HG03135 (cell line): ENCODE measurements around the gene PDIK1L.

Experiments
- ATAC-seq: cut with Tn5 transposase; IDR thresholded peaks from one replicate; pipeline ENCODE4 v1.9.1; 2021; ENCODE audit warnings: mild to moderate bottlenecking, moderate library complexity; ENCODE audit not compliant: unreplicated experiment

The PDIK1L gene

GRCh38 chr1:26121854-26122773 lies 10.5 kb downstream of the PDIK1L start:
- ATAC-seq = no peak

DNA sequence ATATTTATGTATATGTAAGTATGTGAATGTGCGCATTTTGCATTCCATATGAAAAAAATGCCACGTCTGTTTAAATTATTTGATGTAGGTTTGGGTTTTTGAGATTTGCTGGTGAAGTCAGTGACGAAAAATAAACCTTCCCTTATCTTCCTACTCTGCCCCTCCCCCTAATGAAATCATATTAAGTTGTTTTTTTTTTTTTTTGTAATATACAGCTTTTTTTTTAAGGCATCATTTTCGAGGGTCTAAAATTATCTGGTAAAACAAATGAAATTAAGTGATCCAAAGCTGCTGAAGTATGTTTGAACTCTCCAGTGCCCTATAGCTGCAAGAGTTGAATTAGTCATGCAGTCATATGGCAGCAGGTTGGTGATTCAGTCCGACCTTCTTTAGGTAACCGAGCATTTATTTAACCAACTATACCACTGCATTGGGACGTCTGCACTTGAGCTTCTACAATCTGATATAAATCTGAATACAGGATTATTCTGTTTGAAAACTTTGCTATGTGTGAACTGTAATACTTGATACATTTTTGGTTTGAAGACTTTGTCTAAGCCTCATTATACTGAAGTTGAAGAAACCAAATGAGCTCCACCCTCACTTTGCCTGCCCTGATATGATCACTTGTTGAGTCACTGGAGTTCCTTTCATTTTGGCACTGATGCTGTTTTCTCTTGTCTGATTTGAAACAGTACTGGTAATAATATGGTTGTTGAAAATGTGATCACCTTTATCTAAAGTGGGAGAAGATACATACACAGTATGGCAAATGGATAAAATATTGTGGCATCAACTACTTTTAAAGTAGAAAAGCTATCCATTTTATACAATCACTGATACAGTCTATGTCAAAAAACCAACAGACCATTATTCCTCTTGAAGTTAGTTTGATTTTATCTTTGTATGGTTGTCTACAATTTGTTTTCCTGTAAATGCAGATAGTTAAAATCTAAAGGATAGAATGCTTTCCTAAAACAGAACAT lies 11.7 kb downstream of the PDIK1L start:
- no peak for ATAC-seq

- ATAC-seq = no peak
These were observed 13.1 kb downstream of the PDIK1L start for GRCh38 chr1:26124418-26125331.

- no peak for ATAC-seq
These were observed 13.8 kb downstream of the PDIK1L start for GRCh38 chr1:26125382-26125781.

DNA sequence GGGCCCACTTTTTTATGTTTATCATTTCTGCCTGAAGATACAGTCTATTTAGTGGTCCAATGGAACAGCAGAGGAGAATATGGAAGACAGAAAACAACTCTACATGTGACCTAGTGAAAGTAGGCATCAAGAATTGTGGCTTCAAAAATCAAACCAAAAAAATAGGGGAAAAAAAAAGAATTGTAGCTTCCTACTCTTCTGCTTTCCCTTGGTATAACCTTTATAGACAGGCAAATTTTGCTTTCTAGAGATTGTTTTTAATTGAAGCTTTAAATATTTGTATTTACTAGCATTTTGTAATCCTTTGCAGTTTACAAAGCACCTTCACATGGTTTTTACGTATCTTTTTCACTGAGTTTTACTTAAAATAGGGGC lies 14.3 kb downstream of the PDIK1L start:
- no peak for ATAC-seq

DNA sequence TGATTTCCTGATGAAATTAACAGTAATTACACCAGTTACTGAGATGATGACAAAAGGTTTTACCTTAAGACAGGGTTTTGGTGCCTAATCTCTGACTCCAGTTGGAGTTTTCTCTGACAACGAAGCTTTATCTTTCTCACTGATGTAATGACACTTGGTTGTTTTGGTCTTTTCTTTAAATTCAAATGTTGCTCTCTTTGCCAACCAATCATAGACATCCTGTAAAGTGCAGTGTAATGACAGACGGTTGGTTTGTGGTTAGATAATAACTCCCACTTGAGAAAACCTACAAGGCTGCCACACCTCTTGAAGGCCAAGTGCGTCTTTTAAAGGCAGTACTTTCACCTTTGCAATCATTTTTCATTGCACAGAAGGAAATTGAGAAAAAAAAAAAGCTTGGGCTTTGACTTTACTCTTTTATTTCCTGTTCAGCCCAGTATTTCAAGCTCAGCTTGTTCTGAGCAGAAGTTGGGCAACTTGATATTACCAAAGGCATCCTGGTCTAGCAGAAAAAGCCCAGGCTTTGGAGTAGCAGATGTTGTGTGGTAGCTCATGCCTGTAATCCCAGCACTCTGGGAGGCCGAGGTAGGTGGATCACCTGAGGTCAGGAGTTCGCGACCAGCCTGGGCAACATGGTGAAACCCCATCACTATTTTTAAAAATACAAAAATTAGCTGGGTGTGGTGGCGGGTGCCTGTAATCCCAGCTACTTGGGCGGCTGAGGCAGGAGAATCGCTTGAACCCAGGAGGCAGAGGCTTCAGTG lies 14.9 kb downstream of the PDIK1L start:
- ATAC-seq = peak; percentile 90

DNA sequence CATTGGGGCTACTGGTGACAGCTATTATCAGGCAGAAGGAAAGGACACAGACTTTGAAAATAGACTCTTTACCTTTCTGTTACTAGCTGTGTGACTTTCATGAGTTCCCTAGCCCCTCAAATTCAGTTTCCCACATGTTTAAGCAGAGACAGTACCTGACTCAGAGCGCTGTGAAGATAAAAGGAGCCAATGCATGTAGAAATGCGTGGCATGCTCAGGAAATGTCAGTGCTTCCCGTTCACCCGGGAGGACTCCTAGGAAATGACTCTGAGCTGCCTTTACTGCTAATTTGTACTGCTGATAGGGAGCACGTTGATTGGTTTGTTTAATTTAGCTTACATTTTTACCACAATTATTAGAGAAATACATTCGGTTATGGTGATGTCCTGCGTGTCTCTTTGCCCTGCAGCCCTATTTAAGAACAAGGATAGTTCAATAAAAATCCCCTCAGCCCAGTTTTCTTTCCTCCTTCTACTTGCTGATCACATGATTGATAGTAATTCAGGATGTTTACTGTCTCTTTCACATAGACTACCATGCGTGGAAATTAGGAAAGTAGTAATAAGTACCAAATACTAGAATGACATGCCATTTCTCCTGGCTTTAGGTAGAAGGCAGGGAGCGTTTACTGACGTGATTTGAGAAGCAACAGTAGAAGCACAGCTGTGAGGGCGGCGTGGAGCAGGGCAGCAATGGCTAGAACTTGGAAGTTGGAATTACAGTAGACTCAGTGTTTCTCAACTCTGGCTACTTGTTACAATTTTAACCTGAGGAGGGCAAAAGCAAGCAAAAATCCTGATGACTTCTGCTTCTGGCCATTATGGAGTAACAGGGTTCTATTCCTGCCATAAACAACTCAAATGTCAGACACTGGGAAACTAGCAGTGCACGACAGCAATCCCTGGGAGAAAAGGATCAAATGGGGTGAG lies 15.9 kb downstream of the PDIK1L start:
- ATAC-seq = no peak

GRCh38 chr1:26129778-26130177 lies 18.2 kb downstream of the PDIK1L start:
- ATAC-seq = no peak

- ATAC-seq = no peak
These were observed 19.1 kb downstream of the PDIK1L start for GRCh38 chr1:26130695-26131094.

- ATAC-seq = no peak
These were observed 20.7 kb downstream of the PDIK1L start for GRCh38 chr1:26132128-26132833.

DNA sequence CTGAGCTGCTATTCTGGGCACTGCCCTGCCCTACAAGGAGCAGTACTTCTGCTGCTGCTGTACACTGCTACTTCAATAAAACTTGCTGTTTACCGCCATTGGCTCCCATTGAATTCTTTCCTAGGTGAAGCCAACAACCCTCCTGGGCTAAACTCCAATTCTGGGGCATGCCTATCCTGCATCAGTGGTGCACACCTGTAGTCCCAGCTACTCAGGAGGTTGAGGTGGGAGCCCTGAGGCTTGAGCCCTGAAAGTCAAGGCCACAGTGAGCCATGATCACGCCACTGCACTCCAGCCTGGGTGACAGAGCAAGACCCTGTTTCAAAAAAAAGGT lies 21.2 kb downstream of the PDIK1L start:
- no peak for ATAC-seq

- no peak for ATAC-seq
These were observed 22.8 kb downstream of the PDIK1L start for GRCh38 chr1:26134466-26134865.

GRCh38 chr1:26138974-26139558 lies 27.4 kb downstream of the PDIK1L start:
- ATAC-seq = no peak

DNA sequence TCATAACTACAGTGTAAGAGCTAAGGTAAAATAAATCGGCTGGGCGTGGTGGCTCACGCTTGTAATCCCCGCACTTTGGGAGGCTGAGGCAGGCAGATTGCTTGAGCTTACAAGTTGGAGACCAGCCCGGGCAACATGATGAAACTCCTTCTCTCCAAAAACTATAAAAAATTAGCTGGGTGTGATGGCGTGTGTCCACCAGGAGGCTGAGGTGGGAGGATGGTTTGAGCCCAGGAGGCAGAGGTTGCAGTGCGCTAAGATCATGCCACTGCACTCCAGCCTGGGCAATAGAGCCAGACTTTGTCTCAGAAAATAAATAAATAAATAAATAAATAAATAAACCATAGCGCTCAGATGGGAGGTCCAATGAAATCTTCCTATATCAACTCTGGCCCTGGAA lies 30.5 kb downstream of the PDIK1L start:
- no peak for ATAC-seq

DNA sequence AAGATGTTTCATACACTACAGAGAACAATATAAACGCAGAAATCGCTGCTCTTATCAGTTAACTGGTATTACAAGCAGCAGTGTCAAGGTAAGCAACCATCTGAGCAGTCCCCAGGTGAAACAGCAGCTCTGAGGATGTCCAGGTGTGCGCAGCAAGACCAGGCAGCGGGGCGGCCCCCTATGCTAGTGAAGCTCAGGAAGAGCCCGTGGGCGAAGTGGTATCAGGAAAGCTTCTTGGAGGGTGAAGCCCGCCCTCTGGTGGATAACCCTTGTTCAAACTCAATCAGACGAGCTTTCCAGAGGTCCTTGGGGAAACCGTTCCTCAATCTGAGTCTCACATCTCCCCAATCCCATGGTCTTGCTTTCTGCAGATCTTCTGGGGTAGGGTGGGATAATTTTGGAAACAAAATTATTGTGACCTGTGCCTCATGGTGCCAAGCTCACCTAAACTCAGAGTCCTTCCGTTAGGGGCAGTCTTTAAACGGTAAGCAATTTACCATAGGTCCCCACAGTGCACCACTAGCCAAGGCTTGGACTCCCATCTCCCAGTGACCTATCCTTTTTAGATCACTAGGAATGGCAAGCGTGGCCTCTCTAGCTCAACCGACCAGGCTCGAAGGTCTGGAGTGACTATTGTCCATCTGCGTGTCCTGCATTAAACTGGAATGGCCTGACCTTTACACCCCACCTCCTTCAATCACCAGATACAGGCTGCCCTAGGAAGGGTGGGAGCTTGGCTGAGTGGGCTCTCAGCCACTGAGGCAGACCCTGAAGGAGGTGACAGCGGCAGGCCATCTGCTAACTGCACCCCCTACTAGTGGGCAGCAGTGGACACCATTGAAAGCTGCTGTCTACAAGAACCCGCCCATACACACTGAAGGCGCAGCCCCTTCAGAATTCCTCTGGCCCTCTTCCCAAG lies 33.7 kb downstream of the PDIK1L start:
- no peak for ATAC-seq

DNA sequence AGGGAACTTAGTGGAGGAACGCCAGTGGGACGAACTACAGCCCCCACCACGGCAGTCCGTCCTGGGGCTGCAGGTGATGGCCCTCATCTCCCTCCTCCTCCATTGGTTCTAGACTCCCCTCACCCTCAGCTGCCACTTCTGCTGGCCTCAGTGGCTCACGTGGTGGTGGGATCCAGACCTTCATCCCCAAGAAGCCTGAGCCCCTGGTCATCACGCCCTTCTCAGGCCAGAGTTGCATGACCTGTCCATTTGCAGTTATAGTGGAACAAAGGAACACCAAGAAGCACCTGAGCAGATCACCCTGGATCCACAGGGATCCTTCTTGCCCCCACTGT lies 34.3 kb downstream of the PDIK1L start:
- ATAC-seq = no peak

DNA sequence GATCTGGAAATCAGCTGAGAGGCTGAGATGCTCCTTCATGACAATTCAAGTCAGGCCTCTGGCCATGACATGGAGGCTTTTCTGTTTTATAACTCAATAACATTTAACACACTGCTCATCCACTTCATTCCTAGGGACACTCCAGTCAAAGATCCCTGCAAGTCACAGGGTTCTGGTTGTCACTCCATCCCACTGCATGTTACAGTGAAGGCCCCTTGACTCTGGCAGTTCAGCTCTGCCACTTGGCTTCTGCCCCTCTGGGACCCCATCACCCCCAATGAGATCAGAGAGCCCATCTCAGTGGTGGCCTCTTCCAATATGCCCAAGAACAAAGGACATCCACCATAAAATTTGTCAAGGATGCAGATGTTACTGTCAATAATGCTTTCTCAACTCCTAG lies 37.3 kb downstream of the PDIK1L start:
- no peak for ATAC-seq
